Coronary artery (tissue), 2 donors: Measurements from ENCODE around the gene MTHFD2.

Experiments
- DNase-seq: peaks from one replicate; pipeline ENCODE4 v3.0.0-alpha.2; 2017; ENCODE audit warnings: low spot score
- H3K27ac ChIP-seq, 2 donors: fragments of 200-600 bp; sonication (generic); one replicate each; pipeline ENCODE4 v1.5.1; 2016 to 2019
- H3K4me3 ChIP-seq: fragments of 200-600 bp; sonication (generic); 2 replicates; pipeline ENCODE4 v1.5.1; 2016; ENCODE audit warnings: mild to moderate bottlenecking, moderate library complexity
- CTCF ChIP-seq: fragments of 200-600 bp; sonication (generic); IDR thresholded peaks from one replicate; pipeline ENCODE4 v1.5.1; 2019; ENCODE audit warnings: antibody characterized with exemption

Gene MTHFD2

GRCh38 chr2:74261204-74261864 is 62.9 kb downstream of the MTHFD2 start:
- no peak for DNase-seq
- Histone ChIP-seq H3K27ac (no peak overlapping the region), H3K4me3 (no peak overlapping the region)
- TF ChIP-seq CTCF: peak; percentile 61

GRCh38 chr2:74262681-74263080 is 64.3 kb downstream of the MTHFD2 start:
- no peak overlapping the region for H3K27ac ChIP-seq
- no peak for TF ChIP-seq CTCF
- H3K4me3 ChIP-seq: no peak overlapping the region
- no peak for DNase-seq

- DNase-seq: no peak
- Histone ChIP-seq H3K27ac (no peak overlapping the region), H3K4me3 (no peak overlapping the region)
- no peak for TF ChIP-seq CTCF
Measured at GRCh38 chr2:74264281-74264680, 65.9 kb downstream of the MTHFD2 start.

GRCh38 chr2:74267068-74267467 is 68.7 kb downstream of the MTHFD2 start:
- Histone ChIP-seq H3K4me3 (no peak overlapping the region), H3K27ac (no peak overlapping the region)
- no peak for DNase-seq
- TF ChIP-seq CTCF: no peak
